ENCODE data around the gene TBL1XR1. TPM values are rescaled to one million over a fixed set of nuclear protein-coding genes. Genes with fewer than 3 reads are reported as not detected.

The TBL1XR1 gene
- total and polyA plus RNA-seq, 2 of the 13 experiments (the other 11 are each of a cell fraction or from before 2014, with no cell fraction given): 57.7 to 62.5 TPM

DNA sequence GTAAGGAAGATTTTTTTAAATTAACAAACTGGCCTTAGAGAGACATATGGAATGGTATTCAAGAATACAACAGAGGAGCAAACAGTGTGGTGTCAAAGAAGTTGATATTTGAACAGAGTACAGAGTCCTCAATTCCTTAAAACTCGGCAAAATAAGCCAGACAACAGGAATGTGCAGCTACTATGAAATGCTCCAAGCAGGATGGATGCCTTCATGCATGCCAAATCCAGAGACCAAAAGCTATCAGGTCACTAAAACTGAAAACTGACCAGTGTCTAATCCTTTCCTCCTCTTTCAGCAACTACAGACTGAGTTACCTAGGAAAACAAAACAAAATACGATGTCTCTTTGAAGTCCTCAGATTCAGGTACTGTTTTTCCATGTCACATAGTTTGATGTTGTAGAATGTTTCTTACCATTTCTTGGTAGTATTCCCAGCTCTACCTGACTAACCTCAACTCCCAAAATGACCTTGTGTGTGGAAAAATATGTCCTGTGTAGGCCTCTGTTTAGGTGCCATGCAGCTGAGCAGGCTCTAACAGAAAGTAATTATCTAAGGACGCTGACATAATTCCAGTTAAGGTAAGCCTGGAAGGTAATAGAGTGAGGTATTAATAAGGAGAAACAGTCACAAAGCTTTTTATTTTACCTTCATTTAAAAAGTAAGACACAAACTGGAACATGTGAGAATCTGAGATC is 46.9 kb downstream of the TBL1XR1 start (continued):
- TF ChIP-seq, protein P1, sequence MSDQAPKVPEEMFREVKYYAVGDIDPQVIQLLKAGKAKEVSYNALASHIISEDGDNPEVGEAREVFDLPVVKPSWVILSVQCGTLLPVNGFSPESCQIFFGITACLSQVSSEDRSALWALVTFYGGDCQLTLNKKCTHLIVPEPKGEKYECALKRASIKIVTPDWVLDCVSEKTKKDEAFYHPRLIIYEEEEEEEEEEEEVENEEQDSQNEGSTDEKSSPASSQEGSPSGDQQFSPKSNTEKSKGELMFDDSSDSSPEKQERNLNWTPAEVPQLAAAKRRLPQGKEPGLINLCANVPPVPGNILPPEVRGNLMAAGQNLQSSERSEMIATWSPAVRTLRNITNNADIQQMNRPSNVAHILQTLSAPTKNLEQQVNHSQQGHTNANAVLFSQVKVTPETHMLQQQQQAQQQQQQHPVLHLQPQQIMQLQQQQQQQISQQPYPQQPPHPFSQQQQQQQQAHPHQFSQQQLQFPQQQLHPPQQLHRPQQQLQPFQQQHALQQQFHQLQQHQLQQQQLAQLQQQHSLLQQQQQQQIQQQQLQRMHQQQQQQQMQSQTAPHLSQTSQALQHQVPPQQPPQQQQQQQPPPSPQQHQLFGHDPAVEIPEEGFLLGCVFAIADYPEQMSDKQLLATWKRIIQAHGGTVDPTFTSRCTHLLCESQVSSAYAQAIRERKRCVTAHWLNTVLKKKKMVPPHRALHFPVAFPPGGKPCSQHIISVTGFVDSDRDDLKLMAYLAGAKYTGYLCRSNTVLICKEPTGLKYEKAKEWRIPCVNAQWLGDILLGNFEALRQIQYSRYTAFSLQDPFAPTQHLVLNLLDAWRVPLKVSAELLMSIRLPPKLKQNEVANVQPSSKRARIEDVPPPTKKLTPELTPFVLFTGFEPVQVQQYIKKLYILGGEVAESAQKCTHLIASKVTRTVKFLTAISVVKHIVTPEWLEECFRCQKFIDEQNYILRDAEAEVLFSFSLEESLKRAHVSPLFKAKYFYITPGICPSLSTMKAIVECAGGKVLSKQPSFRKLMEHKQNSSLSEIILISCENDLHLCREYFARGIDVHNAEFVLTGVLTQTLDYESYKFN (CRISPR knock-in tag; conservative IDR thresholded peaks at IDR 0.05): peak; percentile 44
- TF ChIP-seq ASH2L (IDR thresholded peaks at IDR 0.05; ENCODE audit: insufficient read length, low read depth, low read length) (peak; percentile 35), KDM1A (CRISPR knock-in tag; IDR thresholded peaks at IDR 0.05) (no peak), KLF6 (CRISPR knock-in tag; IDR thresholded peaks at IDR 0.05) (no peak), HDAC2 (CRISPR knock-in tag; IDR thresholded peaks at IDR 0.05) (0 out of 2 replicates have a peak, but pooled peaks have one; percentile 21), LCORL (IDR thresholded peaks at IDR 0.05) (0 out of 2 replicates have a peak, but pooled peaks have one; percentile 45), LCORL (CRISPR knock-in tag; IDR thresholded peaks at IDR 0.05) (no peak), ZNF234 (CRISPR knock-in tag; conservative IDR thresholded peaks at IDR 0.05) (no peak), TSC22D2 (CRISPR knock-in tag; IDR thresholded peaks at IDR 0.05; ENCODE audit: borderline replicate concordance) (no peak), MIER3 (CRISPR knock-in tag; IDR thresholded peaks at IDR 0.05; ENCODE audit: borderline replicate concordance) (no peak), TBX3 (IDR thresholded peaks at IDR 0.05; ENCODE audit: borderline replicate concordance) (peak; percentile 28; the same call in 1 of the 2 replicates), ZFY (CRISPR knock-in tag; IDR thresholded peaks at IDR 0.05) (no peak), NBN (conservative IDR thresholded peaks at IDR 0.05) (no peak), ZNF598 (CRISPR knock-in tag; IDR thresholded peaks at IDR 0.05; ENCODE audit: borderline replicate concordance) (no peak)
- TF ChIP-seq, protein P2, sequence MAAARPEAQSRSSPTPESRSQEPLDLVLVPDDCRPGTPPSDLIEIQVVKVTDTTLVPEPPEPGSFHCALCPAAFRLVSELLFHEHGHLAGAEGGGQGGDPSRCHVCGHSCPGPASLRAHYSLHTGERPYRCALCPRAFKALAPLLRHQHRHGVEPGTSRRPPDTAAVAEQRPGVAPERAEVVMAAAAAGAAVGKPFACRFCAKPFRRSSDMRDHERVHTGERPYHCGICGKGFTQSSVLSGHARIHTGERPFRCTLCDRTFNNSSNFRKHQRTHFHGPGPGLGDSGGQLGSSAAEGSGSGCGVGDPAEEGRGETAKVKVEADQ (CRISPR knock-in tag; IDR thresholded peaks at IDR 0.05; ENCODE audit: borderline replicate concordance): no peak
- TF ChIP-seq, protein P3, sequence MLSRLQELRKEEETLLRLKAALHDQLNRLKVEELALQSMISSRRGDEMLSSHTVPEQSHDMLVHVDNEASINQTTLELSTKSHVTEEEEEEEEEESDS (CRISPR knock-in tag; IDR thresholded peaks at IDR 0.05; ENCODE audit: borderline replicate concordance): no peak
